ENCODE data around the gene GALP. TPM values are rescaled to one million over a fixed set of nuclear protein-coding genes. Genes with fewer than 3 reads are reported as not detected.
"Not testable (repeated sequence)": the region's sequence is repeated elsewhere in the genome, so short reads cannot be mapped to it uniquely, and the experiment has no call there.

GALP gene
- not detected for total RNA-seq

DNA sequence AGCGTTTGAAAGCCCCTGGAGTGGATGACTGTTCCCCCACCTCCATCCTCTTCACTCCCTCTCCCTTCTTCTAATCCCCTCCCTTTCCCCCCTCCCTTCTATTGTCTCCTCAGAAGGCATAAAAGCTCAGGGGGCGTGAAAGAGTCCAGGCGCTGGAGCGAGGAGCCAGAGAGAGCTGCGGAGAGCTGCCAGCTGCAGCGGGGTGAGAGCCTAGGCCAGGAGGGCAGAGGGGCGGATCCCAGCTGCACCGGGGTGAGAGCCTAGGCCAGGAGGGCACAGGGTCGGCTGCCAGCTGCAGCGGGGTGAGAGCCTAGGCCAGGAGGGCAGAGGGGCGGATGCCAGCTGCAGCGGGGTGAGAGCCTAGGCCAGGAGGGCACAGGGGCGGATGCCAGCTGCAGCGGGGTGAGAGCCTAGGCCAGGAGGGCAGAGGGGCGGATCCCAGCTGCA is at the start of gene GALP:
Gene GALP (plus strand): TSS at position 148 of the 447 bp plus-strand sequence. CDS start 1,101 bp downstream, outside the sequence.
- DNase-seq; H3K36me3 Mint-ChIP-seq (ENCODE audit: low read depth); POLR2A ChIA-PET; H3K9me3 Mint-ChIP-seq; H3K27me3 Mint-ChIP-seq; H3K4me3 Mint-ChIP-seq; H3K4me1 Mint-ChIP-seq: not testable (repeated sequence)
- H3K27ac Mint-ChIP-seq, result peak within 1 kb of the TSS; percentile 60
- CTCF ChIA-PET, result interaction anchor here (0.7 kb wide), 1 partner anchor 52 kb away, joined by 3 read pairs; no protein-coding TSS in a partner anchor

DNA sequence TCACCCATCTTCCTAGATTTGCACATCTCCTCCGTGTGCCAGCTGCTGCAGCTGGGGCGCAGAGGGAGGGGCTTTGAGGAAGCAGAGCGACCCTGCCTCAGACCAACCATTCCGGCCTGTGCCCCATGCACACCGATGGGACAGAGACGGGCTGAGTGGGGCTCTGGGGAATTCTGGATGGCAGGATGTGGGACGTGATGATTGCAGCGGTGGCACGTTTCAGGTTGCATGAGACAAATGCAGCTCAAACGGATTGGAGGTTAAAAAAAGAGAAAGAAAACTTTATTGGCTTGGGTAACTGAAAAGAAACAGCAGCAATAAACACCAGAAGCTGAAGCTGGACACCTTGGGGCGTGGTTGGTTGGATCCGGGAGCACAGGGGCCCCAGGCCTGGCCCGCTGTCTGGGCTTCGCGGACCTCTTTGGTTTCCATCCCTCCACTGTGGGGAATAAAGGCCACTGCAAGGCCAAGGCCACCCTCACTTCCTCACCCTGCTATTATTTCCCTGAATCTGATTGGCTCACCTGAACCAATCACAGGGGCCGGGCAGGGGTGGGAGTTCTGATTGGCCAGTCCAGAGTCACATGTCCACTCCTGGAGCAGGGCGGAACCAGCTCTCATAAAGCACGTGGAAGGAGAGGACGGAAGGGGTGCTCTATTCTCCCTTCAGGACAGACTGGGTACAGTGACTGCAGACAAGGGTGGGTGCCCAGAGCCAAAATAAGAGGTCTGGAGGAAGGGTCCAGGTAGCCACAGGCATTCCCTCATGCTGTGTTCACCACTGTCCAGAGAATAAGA is 48.6 kb upstream of the GALP start:
- ChIA-PET POLR2A (no interaction called here), CTCF (no interaction called here)
- no peak for DNase-seq
- Mint-ChIP-seq H3K9me3 (peaks cover 4% of the 10 kb centered on the region), H3K4me1 (peaks cover 33% of the 10 kb centered on the region), H3K36me3 (ENCODE audit: low read depth) (no peaks in the 10 kb centered on the region), H3K4me3 (no peak overlapping the region), H3K27me3 (no peaks in the 10 kb centered on the region), H3K27ac (peak overlapping the region; percentile 13)

- Mint-ChIP-seq H3K4me3 (no peak overlapping the region), H3K27me3 (no peaks in the 10 kb centered on the region), H3K36me3 (ENCODE audit: low read depth) (no peaks in the 10 kb centered on the region), H3K27ac (no peak overlapping the region), H3K4me1 (peaks cover 17% of the 10 kb centered on the region), H3K9me3 (no peaks in the 10 kb centered on the region)
- DNase-seq, result no peak
- POLR2A ChIA-PET, result no interaction called here
- CTCF ChIA-PET, result no interaction called here
Observed at GRCh38 chr19:56130006-56130405, 45.8 kb upstream of the GALP start.

GRCh38 chr19:56131651-56132050 is 44.2 kb upstream of the GALP start:
- CTCF ChIA-PET, result interaction anchor here (0.7 to 1.9 kb wide), 3 partner anchors 9 to 19 kb away, joined by 4 to 9 read pairs (median 4); partner anchors contain the start of gene ZNF444
- Mint-ChIP-seq H3K4me1 (peaks cover 5% of the 10 kb centered on the region), H3K27ac (no peak overlapping the region), H3K4me3 (no peak overlapping the region), H3K36me3 (ENCODE audit: low read depth) (no peaks in the 10 kb centered on the region), H3K27me3 (no peaks in the 10 kb centered on the region), H3K9me3 (no peaks in the 10 kb centered on the region)
- POLR2A ChIA-PET, result no interaction called here
- no peak for DNase-seq

GRCh38 chr19:56132316-56132822 is 43.4 kb upstream of the GALP start:
- Mint-ChIP-seq H3K9me3 (no peaks in the 10 kb centered on the region), H3K4me3 (no peak overlapping the region), H3K27ac (peak overlapping the region; percentile 9), H3K4me1 (peaks cover 1% of the 10 kb centered on the region), H3K36me3 (ENCODE audit: low read depth) (no peaks in the 10 kb centered on the region), H3K27me3 (no peaks in the 10 kb centered on the region)
- ChIA-PET CTCF (interaction anchor here (0.9 to 1.9 kb wide), 2 partner anchors 9 to 10 kb away, joined by 4 read pairs; partner anchors contain the start of gene ZNF444), POLR2A (no interaction called here)
- DNase-seq, result no peak

- Mint-ChIP-seq H3K9me3 (no peaks in the 10 kb centered on the region), H3K27me3 (no peaks in the 10 kb centered on the region), H3K4me3 (no peak overlapping the region), H3K27ac (no peak overlapping the region), H3K36me3 (ENCODE audit: low read depth) (no peaks in the 10 kb centered on the region), H3K4me1 (peaks cover 4% of the 10 kb centered on the region)
- POLR2A ChIA-PET, result no interaction called here
- no peak for DNase-seq
- CTCF ChIA-PET, result no interaction called here
Observed at GRCh38 chr19:56133858-56134653, 41.8 kb upstream of the GALP start.

DNA sequence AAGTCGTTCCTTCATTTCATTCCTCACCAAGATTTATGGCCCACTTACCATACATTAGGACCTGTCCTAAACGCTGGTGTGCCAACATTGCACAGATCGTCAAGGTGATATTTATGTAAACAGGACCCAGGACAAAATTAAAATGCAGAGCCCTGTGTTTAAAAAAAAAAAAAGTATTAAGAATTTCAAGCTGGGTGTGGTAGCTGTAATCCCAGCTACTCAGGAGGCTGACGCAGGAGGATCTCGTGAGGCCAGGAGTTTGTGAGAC is 41.2 kb upstream of the GALP start:
- POLR2A ChIA-PET, result no interaction called here
- Mint-ChIP-seq H3K4me1 (peaks cover 7% of the 10 kb centered on the region), H3K27me3 (no peaks in the 10 kb centered on the region), H3K9me3 (no peaks in the 10 kb centered on the region), H3K36me3 (ENCODE audit: low read depth) (no peaks in the 10 kb centered on the region), H3K27ac (no peak overlapping the region), H3K4me3 (no peak overlapping the region)
- DNase-seq, result no peak
- CTCF ChIA-PET, result interaction anchor here (0.6 to 0.7 kb wide), 3 partner anchors 53 to 1745 kb away, joined by 4 to 5 read pairs (median 4); partner anchors contain the start of gene CCDC106

GRCh38 chr19:56136362-56136761 is 39.4 kb upstream of the GALP start:
- ChIA-PET CTCF (no interaction called here), POLR2A (no interaction called here)
- Mint-ChIP-seq H3K27ac (peak overlapping the region; percentile 68), H3K9me3 (no peaks in the 10 kb centered on the region), H3K4me1 (peaks cover 15% of the 10 kb centered on the region), H3K4me3 (no peak overlapping the region), H3K27me3 (no peaks in the 10 kb centered on the region), H3K36me3 (ENCODE audit: low read depth) (no peaks in the 10 kb centered on the region)
- no peak for DNase-seq

GRCh38 chr19:56137405-56137804 is 38.4 kb upstream of the GALP start:
- Mint-ChIP-seq H3K4me1 (peaks cover 21% of the 10 kb centered on the region), H3K36me3 (ENCODE audit: low read depth) (no peaks in the 10 kb centered on the region), H3K27ac (no peak overlapping the region), H3K9me3 (no peaks in the 10 kb centered on the region), H3K27me3 (no peaks in the 10 kb centered on the region), H3K4me3 (no peak overlapping the region)
- POLR2A ChIA-PET, result no interaction called here
- no peak for DNase-seq
- CTCF ChIA-PET, result no interaction called here

DNA sequence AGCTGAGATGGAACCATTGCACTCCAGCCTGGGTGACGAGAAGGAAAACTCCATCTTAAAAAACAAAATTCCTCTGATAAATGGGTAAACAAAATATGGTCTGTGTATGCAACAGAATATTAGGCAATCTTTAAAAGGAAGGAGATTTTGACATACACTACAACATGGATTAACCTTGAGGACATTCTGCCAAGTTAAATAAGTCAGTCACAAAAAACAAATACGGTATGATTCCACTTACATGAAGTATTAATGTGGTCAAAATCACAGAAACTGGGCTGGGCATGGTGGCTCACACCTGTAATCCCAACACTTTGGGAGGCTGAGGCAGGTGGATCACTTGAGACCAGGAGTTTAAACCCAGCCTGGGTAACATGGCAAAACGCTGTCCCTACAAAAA is 37.7 kb upstream of the GALP start:
- no peak for DNase-seq
- Mint-ChIP-seq H3K27ac (no peak overlapping the region), H3K4me1 (peaks cover 27% of the 10 kb centered on the region), H3K4me3 (no peak overlapping the region), H3K27me3 (no peaks in the 10 kb centered on the region), H3K9me3 (no peaks in the 10 kb centered on the region), H3K36me3 (ENCODE audit: low read depth) (no peaks in the 10 kb centered on the region)
- CTCF ChIA-PET, result interaction anchor here (0.7 kb wide), 2 partner anchors 42 to 1714 kb away, joined by 3 to 4 read pairs; no protein-coding TSS in a partner anchor
- POLR2A ChIA-PET, result no interaction called here

DNA sequence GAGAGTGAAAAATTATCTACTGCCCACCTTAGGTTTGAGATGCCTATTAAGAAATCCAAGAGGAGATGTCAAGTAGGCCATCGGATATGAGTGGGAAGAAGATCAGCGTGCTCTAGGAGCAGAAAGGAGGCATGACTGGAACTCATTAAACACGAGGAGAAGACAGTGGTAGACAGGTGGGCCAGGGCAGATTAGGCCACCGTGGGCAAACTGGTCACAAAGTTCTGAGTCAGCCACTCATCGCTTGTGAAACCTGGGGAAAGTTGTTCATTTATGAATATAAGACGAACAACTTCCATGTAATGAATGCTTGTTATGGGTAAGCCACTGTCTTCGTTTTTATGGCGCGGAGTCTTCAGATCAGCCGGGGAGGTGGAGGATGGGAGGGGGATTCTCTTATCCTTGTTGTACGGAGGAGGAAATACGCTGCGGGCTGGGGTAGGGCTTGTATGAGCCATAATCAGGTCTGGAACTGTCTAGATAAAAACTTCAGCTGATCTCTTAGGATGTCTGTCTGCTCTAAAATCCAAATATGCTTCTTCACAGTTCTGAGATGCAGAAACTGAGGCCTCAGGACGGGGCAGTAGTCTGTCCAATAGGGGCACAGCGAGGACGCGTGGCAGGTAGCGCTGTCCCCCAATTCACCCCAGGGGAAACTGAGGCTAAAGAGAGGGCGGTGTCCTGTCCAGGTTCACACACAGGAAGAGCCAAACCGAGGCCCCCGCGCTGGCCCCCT is 35.8 kb upstream of the GALP start:
- no peaks in the 10 kb centered on the region for H3K9me3 Mint-ChIP-seq
- ChIA-PET CTCF (interaction anchor here (1.0 to 1.7 kb wide), 2 partner anchors 9 to 15 kb away, joined by 4 read pairs; no protein-coding TSS in a partner anchor), POLR2A (interaction anchor here (0.6 kb wide), 1 partner anchor 19 kb away, joined by 3 read pairs; no protein-coding TSS in a partner anchor)
- H3K27ac Mint-ChIP-seq, result peak overlapping the region; percentile 92
- DNase-seq, result no peak
- H3K4me1 Mint-ChIP-seq, result peaks cover 39% of the 10 kb centered on the region
- H3K36me3 Mint-ChIP-seq (ENCODE audit: low read depth), result no peaks in the 10 kb centered on the region
- H3K4me3 Mint-ChIP-seq, result peak overlapping the region; percentile 78
- H3K27me3 Mint-ChIP-seq, result no peaks in the 10 kb centered on the region

DNA sequence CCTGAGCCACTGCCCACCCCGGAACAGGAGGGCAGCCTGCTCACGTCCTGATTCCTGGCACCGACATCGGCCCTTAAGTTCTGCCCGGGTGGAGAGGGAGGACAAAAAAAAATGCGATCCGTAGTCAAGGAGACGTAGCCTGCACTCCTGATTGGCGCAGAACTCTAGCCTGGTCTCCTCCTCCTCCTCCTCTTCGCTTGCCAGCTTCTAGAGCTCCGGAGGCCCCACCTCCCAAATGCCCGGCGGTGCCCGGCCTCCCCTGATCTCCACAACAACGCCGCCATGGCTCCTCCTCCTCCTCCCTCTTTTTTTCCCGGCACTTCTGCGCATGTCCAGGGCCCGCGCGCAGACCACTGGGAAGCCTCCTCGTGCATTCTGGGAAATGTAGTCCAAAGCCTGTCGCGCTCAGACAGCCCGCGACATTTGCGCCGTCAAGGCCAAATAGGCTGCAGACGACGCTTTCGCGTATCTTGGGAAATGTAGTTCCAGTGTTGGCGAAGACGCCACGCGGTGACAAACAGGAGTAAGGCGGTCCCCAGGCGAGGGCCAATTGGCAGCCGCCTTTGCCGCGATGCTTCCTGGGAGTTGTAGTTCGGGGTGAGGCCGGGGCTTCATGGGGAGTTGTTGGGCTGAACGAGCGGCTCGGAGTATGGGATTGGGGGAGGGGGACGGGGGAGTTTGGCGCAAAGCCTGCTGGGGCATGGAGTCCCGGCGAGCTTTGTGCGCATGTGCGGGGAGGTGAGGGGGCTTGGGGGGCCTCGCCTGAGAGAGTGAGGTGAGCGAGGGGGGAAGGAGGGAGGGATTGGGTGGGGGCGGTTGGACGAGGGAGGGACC is 35.0 kb upstream of the GALP start, which contains the start of gene ZNF444:
Gene ZNF444 (plus strand): TSS at position 705 of the 834 bp plus-strand sequence. CDS start 5,625 bp downstream, outside the sequence.
- Mint-ChIP-seq H3K27me3 (no peaks in the 10 kb centered on the region), H3K4me3 (peak within 1 kb of the TSS; percentile 78), H3K9me3 (no peaks in the 10 kb centered on the region), H3K27ac (peak within 1 kb of the TSS; percentile 92), H3K4me1 (peaks cover 39% of the 10 kb centered on the region), H3K36me3 (ENCODE audit: low read depth) (no peaks in the 10 kb centered on the region)
- POLR2A ChIA-PET, result interaction anchor here (0.6 kb wide), 1 partner anchor 20 kb away, joined by 3 read pairs; no protein-coding TSS in a partner anchor
- CTCF ChIA-PET, result interaction anchor here (1.0 to 1.7 kb wide), 2 partner anchors 9 to 15 kb away, joined by 4 read pairs; no protein-coding TSS in a partner anchor
- peak; percentile 100 for DNase-seq
